ENCODE results near the gene CHRNA10.
"Not testable (repeated sequence)": the region's sequence is repeated elsewhere in the genome, so short reads cannot be mapped to it uniquely, and the experiment has no call there.

The CHRNA10 gene

DNA sequence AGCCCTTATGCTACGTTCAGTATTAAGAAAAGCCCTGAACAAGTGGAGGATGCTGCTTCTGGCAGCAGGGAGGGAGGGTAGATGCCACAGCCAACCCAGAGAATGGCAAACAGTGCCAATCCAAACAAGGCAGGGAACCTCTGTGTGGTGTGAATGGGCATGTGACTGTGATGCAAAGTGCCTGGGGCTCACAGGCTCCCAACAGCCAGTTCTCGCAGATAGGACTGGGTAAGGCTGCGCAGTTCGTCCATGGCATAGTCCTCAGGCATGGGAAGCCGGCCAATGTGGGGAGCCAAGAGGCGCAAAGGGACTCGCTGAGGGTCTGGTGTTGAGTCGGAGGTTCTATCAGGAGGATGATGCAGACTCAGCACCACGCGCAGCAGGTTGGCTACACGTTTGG is 4.8 kb upstream of the CHRNA10 start:
- DNase-seq, result no peak
- peaks cover 3% of the 10 kb centered on the region for H3K4me1 Mint-ChIP-seq (ENCODE audit: low read depth)
- no peaks in the 10 kb centered on the region for H3K27me3 Mint-ChIP-seq
- peaks cover 94% of the 10 kb centered on the region for H3K36me3 Mint-ChIP-seq (ENCODE audit: low read depth)
- peak overlapping the region; percentile 9 for H3K27ac Mint-ChIP-seq
- no peaks in the 10 kb centered on the region for H3K9me3 Mint-ChIP-seq
- H3K4me3 Mint-ChIP-seq, result no peak overlapping the region

DNA sequence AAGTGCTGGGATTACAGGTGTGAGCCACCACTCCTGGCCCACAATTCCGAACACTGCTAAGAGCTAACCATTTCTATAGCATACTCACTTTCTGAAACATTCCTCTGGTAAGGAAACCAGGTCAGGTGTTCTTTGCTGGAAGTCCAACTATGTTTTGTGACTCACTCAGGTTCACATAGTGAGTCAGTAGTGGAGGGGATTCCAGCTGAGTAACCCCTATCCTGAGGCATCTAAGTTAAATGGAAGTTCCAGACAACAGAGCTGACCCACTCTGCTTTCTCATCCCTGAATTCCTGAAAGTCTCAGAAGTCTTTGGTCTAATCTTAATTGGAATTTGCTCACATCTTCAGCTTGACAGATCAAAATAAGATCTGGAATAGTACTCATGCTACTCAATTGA is 3.0 kb upstream of the CHRNA10 start:
- Mint-ChIP-seq H3K4me1 (ENCODE audit: low read depth) (peaks cover 3% of the 10 kb centered on the region), H3K36me3 (ENCODE audit: low read depth) (peaks cover 95% of the 10 kb centered on the region), H3K27ac (peak overlapping the region; percentile 64), H3K9me3 (no peaks in the 10 kb centered on the region), H3K27me3 (no peaks in the 10 kb centered on the region), H3K4me3 (no peak overlapping the region)
- DNase-seq, result no peak

DNA sequence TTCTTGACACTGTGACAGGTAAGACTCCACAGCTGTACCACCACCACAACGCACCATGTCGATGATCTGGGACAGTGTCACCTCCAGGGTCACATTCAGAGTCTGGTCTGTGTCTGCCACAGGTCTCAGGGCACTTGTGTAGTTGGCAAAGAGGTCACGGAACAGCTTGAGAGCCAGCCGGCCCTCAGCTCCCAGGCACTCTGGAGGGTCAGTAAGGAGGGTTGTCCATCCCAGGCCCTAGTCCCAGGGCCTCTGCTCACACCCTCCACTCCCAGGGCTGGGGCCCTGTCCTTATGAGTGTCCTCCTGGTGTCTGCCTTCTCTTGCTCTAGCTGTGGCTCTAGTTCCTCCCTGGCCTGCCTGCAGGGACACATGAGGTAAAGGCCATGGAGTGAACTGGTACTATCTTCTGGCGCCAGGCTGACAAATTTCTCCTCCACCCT is 1.4 kb downstream of the CHRNA10 start:
- Mint-ChIP-seq H3K36me3 (ENCODE audit: low read depth) (peaks cover 94% of the 10 kb centered on the region), H3K27me3 (no peaks in the 10 kb centered on the region), H3K4me3 (no peak overlapping the region), H3K9me3 (no peaks in the 10 kb centered on the region), H3K4me1 (ENCODE audit: low read depth) (peaks cover 3% of the 10 kb centered on the region), H3K27ac (peak overlapping the region; percentile 7)
- no peak for DNase-seq

DNA sequence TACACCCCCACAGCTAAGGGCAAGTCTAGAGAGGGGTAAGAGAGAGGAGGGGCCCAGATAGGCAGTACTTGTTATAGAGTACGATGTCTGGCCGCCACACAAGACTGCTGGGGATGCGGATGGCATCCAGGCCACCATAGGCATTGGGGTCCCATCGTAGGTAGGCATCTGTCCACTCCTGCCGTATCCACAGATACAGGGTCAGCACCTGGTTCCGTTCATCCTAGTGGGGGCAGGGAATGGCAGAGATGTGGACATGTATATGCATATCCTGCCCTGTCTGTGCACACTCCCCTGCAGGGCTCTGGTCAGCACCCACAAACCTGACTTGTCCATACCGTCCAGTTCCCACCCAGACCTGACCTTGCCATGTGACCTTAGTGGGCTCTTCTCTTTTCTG is 2.1 kb downstream of the CHRNA10 start:
- no peaks in the 10 kb centered on the region for H3K4me1 Mint-ChIP-seq (ENCODE audit: low read depth)
- H3K27ac Mint-ChIP-seq, result no peak overlapping the region
- DNase-seq, result no peak
- no peaks in the 10 kb centered on the region for H3K9me3 Mint-ChIP-seq
- no peaks in the 10 kb centered on the region for H3K27me3 Mint-ChIP-seq
- no peak overlapping the region for H3K4me3 Mint-ChIP-seq
- H3K36me3 Mint-ChIP-seq (ENCODE audit: low read depth), result peaks cover 94% of the 10 kb centered on the region

DNA sequence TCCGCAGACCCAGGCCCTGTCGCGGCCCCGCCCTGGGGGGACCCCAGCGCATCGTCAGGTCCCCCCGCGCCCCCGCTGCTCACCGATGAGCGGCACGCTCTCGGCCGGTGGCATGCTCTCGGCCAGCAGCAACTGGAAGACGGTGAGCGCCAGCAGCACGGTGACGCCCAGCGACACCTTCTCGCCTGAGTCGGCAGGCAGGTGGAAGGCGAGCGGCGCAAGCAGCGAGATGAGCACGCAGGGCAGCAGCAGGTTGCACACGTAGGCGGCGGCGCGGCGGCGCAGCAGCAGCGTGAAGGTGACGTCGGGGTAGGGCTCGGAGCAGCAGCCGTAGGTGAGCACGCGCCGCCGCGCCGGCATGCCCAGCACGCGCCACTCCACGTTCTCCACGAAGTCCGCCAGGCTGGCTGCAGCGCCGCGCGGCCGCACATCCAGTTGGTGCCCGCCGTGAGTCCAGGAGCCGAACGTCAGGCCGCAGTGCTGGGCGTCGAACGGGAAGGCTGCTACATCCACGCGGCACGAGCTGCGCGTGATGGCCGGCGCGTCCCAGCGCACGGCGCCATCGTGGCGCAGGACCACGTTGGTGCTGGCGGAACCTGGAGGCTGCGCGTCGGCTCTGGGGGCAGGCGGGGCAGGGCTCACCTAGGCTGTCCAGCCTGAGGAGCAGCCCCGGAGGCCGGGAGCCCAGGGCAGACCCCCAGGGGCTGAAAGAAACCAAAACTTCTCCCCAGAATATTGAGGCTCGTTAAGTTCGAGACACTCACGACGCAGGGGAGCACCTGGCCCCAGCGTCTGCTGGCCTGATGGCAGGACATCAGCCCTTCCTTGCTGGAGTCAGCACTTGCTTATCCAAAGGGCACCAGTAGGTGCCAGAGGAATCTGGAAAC is 3.8 kb downstream of the CHRNA10 start:
- Mint-ChIP-seq H3K4me1 (ENCODE audit: low read depth) (no peaks in the 10 kb centered on the region), H3K36me3 (ENCODE audit: low read depth) (peaks cover 78% of the 10 kb centered on the region), H3K9me3 (no peaks in the 10 kb centered on the region), H3K4me3 (no peak overlapping the region), H3K27me3 (no peaks in the 10 kb centered on the region), H3K27ac (no peak overlapping the region)
- no peak for DNase-seq

DNA sequence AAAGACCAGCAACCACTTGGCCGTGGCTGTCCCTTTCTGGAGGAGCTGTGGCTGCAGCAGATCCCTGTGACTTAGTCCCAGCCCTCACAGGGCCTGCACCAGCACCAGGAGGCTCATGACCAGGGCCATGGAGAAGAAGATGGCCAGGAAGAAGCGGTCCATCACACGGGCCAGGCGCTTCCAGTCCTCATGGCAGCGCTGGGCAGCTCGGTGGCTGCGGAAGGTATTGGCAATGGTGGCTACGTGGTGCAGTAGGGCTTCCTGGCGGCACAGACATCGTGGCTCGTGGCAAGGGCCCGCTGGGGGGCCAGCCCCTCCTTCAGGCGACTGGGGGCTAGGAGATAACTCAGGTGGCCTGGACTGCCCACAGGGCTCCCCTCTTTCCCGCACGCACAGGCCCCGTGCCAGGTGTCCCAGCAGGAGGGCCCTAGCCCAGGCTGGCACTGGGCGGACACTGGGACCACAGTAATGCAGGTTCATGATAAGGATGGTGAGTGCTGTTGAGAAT is 5.1 kb downstream of the CHRNA10 start:
- Mint-ChIP-seq H3K4me3 (no peak overlapping the region), H3K36me3 (ENCODE audit: low read depth) (peaks cover 67% of the 10 kb centered on the region), H3K27me3 (no peaks in the 10 kb centered on the region), H3K27ac (peak overlapping the region; percentile 0), H3K9me3 (no peaks in the 10 kb centered on the region), H3K4me1 (ENCODE audit: low read depth) (no peaks in the 10 kb centered on the region)
- no peak for DNase-seq

DNA sequence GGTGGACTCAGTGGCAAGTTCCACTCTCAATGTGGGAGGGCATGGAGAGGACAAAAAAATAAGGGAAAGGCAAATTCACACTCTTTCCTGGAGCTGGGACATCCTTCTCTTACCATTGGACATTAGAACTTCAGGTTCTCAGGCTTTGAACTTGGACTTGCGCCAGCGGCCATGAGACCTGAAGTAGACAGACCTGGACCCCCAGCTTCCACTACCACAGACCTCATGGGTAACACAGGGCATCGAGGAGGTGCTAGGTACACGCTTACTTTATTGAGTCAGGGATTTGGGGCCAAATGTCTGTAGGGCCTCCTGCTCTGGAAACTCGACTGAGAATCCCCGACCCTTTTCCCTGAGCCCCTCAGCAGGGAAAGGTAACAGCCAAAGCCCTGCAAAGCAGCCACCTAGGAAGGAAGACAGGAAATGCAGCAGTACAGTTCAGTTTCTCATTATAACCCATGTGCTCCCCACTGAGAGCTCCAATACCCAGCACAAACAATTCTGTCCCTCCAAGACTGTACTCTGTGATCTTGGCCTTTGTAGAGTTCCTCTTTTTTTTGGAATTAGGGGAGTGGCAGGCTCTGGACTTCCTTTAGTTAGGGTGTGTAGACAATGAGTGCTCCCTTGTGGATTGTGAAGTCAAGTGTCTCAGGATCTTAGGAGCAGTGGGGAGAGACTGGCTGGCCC is 5.7 kb downstream of the CHRNA10 start:
- peaks cover 61% of the 10 kb centered on the region for H3K36me3 Mint-ChIP-seq (ENCODE audit: low read depth)

DNA sequence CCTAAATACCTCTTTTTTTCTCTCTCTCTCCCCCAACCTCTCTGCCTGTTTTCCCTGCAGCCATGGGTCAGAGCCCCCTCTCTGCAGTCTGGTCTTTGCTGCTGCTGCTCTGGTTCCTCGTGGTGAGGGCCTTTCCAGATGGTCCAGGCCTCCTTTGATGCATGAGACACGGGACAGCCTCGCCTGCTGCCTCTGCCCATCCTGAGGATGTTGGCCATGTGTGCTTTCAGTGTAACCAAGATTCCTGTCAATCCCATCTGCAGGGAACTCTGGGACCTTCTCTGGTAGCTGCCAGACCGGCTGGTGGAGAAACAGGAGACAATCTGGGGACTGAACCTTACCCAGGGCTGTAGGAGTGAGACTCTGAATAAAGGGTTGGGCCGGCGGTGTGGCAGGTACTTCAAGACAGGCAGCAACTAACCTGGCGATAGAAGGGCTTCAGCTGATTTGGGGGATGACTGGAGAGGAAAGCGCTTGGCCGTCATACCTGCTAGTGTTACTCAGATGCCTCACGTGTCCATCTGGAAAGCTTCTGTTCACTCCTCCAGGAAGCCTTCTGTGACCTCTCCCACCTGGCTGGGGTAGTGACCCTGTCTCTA is 7.1 kb downstream of the CHRNA10 start:
- Mint-ChIP-seq H3K4me3 (no peak overlapping the region), H3K27ac (peak overlapping the region; percentile 4), H3K4me1 (ENCODE audit: low read depth) (no peaks in the 10 kb centered on the region), H3K36me3 (ENCODE audit: low read depth) (peaks cover 48% of the 10 kb centered on the region), H3K9me3 (no peaks in the 10 kb centered on the region), H3K27me3 (no peaks in the 10 kb centered on the region)
- no peak for DNase-seq

More for the DNA sequence above, 5.7 kb downstream of the CHRNA10 start:
- Mint-ChIP-seq H3K27me3 (no peaks in the 10 kb centered on the region), H3K4me1 (ENCODE audit: low read depth) (no peaks in the 10 kb centered on the region), H3K9me3 (no peaks in the 10 kb centered on the region), H3K4me3 (no peak overlapping the region), H3K27ac (peak overlapping the region; percentile 66)
- DNase-seq, result no peak

DNA sequence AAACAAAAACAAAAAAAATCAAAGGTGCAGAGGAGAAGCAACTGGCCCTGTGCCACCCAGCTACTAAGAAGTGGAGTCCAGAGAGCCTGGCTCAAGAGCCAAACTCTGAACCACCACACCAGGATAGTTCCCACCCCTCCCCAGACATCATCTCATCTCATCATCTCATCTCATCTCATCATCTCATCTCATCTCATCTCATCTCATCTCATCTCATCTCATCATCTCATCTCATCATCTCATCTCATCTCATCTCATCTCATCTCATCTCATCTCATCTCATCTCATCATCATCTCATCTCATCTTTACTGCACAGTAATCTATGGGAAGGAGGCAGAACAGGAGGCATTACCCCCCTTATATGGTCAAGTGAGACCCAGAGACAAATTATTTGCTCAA is 8.3 kb downstream of the CHRNA10 start:
- Mint-ChIP-seq H3K4me1 (ENCODE audit: low read depth) (no peaks in the 10 kb centered on the region), H3K4me3 (no peak overlapping the region), H3K27me3 (peaks cover 7% of the 10 kb centered on the region), H3K36me3 (ENCODE audit: low read depth) (peaks cover 35% of the 10 kb centered on the region), H3K27ac (no peak overlapping the region), H3K9me3 (no peaks in the 10 kb centered on the region)
- no peak for DNase-seq

DNA sequence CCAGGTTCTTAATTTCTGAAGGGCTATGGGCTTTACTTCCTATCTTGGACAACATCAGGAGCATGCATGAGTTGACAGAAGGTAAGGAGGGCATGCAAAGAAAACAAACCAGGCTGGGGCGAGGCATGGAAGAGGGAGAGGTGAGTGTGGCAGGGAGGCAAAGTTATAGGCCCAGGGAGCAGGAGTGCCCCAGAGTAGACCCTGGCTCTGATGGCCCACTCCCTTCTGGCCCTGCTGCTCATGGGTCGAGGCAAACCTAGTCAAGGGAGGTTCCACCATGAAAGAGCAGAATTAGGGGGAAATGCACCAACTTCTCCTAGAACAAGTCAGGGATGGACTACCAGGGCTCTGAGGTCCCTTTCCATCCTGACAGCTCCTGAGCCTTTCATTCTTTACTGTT is 10.2 kb downstream of the CHRNA10 start:
- Mint-ChIP-seq H3K27ac (no peak overlapping the region), H3K4me1 (ENCODE audit: low read depth) (no peaks in the 10 kb centered on the region), H3K27me3 (peaks cover 12% of the 10 kb centered on the region), H3K36me3 (ENCODE audit: low read depth) (peaks cover 20% of the 10 kb centered on the region), H3K4me3 (no peak overlapping the region), H3K9me3 (no peaks in the 10 kb centered on the region)
- no peak for DNase-seq

DNA sequence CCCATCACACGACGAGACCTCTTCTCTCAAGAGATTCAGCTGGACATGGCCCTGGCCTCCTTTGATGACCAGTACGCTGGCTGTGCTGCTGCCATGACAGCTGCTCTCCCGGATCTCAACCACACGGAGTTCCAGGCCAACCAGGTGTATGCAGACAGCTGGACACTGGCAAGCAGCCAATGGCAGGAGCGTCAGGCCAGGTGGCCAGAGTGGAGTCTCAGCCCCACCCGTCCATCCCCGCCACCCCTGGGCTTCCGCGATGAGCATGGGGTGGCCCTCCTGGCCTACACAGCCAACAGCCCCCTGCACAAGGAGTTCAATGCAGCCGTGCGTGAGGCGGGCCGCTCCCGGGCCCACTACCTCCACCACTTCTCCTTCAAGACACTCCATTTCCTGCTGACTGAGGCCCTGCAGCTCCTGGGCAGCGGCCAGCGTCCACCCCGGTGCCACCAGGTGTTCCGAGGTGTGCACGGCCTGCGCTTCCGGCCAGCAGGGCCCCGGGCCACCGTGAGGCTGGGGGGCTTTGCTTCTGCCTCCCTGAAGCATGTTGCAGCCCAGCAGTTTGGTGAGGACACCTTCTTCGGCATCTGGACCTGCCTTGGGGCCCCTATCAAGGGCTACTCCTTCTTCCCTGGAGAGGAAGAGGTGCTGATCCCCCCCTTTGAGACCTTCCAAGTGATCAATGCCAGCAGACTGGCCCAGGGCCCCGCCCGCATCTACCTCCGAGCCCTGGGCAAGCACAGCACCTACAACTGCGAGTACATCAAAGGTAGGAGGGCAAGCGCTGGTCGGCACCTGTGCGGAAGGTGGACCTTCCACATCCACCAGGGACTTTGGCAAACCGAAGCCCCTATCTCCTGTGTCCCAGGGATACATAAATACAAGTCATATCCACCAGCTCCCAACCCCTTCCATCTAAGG is 11.3 kb downstream of the CHRNA10 start:
- no peak overlapping the region for H3K27ac Mint-ChIP-seq

DNA sequence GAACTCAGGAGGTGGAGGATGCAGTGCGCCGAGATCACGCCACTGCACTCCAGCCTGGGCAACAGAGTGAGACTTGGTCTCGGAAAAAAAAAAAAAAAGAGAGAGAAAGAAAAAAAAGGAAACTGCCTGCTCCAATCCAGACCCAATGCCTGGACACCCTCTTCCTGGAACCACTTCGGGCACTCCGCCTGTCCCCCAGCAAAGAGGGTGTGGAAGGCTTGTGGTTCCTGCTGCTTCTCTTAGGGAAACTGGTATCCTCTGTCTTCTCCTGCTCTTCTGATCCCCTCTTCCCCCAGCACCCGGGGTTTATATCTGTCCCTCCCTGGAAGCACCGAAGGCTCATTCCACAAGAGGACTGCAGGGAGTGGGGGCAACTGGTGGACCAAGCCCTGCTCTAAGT is 12.9 kb downstream of the CHRNA10 start:
- no peaks in the 10 kb centered on the region for H3K36me3 Mint-ChIP-seq (ENCODE audit: low read depth)
- H3K27ac Mint-ChIP-seq, result no peak overlapping the region
- no peak overlapping the region for H3K4me3 Mint-ChIP-seq
- H3K9me3 Mint-ChIP-seq, result no peaks in the 10 kb centered on the region
- peaks cover 12% of the 10 kb centered on the region for H3K27me3 Mint-ChIP-seq
- no peaks in the 10 kb centered on the region for H3K4me1 Mint-ChIP-seq (ENCODE audit: low read depth)
- DNase-seq, result peak; percentile 2

More for the DNA sequence above, 11.3 kb downstream of the CHRNA10 start:
- DNase-seq, result no peak
- Mint-ChIP-seq H3K4me1 (ENCODE audit: low read depth) (no peaks in the 10 kb centered on the region), H3K4me3 (no peak overlapping the region), H3K9me3 (no peaks in the 10 kb centered on the region), H3K27me3 (peaks cover 12% of the 10 kb centered on the region), H3K36me3 (ENCODE audit: low read depth) (peaks cover 9% of the 10 kb centered on the region)

DNA sequence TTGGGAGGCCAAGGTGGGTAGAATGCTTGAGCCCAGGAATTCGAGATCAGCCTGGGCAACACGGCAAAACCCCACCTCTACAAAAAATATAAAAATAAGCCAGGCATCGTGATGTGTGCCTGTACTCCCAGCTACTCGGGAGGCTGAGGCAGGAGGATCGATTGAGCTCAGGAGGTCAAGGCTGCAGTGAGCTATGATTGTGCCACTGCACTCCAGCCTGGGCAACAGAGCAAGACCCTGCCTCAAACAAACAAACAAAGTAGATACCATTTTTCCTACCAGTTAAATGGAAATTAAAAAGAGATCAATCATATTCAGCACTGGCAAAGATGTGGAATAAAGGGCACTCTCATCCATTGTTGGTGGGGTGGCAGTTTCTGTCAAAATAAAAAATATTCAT is 13.9 kb downstream of the CHRNA10 start:
- DNase-seq, result peak; percentile 2
- H3K4me3 Mint-ChIP-seq; H3K27ac Mint-ChIP-seq; H3K36me3 Mint-ChIP-seq (ENCODE audit: low read depth); H3K9me3 Mint-ChIP-seq; H3K4me1 Mint-ChIP-seq (ENCODE audit: low read depth): not testable (repeated sequence)
- peaks cover 12% of the 10 kb centered on the region for H3K27me3 Mint-ChIP-seq

DNA sequence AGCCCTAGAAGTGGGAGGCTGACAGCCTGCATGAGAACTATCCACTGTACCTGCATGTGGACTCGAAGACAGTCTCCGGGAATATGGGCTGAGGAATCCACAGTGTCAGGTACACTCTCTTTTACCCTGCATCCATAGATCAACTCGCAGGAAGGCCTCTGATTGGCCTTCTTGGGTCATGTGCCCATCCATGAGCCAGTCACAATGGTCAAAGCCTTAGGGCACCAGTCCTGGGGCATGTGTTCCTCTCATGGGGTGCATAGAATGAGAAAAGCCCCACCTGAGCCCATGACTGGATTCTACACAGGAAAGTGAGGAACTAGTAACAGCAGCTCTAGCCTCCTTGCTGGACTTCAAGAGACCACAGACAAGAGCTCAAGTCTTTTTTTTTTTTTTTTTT is 15.6 kb downstream of the CHRNA10 start:
- no peak overlapping the region for H3K27ac Mint-ChIP-seq
- no peaks in the 10 kb centered on the region for H3K36me3 Mint-ChIP-seq (ENCODE audit: low read depth)
- peaks cover 23% of the 10 kb centered on the region for H3K27me3 Mint-ChIP-seq
- H3K9me3 Mint-ChIP-seq, result no peaks in the 10 kb centered on the region
- no peak for DNase-seq
- H3K4me1 Mint-ChIP-seq (ENCODE audit: low read depth), result no peaks in the 10 kb centered on the region
- H3K4me3 Mint-ChIP-seq, result no peak overlapping the region
